ENCODE results near the gene NAGLU. TPM values are rescaled to one million over a fixed set of nuclear protein-coding genes. Genes with fewer than 3 reads are reported as not detected.
"Not testable (repeated sequence)": the region's sequence is repeated elsewhere in the genome, so short reads cannot be mapped to it uniquely, and the experiment has no call there.

The NAGLU gene
- total RNA-seq, 2 donors from 2014 or later: 81.5 to 123 TPM

DNA sequence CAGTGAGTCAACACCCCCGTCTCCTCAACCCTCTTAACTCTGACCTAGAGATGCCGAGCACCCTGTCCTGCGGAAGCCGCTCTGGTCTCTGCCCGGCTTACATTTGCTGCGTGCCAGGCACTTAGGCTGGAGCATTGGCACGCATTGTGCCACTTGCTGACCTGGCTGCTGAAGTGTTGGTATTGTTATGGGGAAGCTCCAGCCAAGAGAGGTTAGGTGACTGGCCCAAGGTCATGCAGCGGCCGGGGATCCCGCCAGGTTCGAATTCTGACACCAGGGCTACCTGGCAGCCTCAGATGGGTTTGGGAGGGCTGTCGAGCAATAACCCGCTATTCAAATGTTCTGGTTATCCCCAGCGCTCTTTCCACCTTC is 11.6 kb downstream of the NAGLU start:
- DNase-seq (ENCODE audit: low spot score): no peak
- Histone ChIP-seq H3K4me1 (replicated peaks) (no peaks in the 10 kb centered on the region), H3K4me3 (no peak overlapping the region), H3K27ac (no peak overlapping the region), H3K36me3 (no peaks in the 10 kb centered on the region), H3K9me3 (no peaks in the 10 kb centered on the region), H3K27me3 (replicated peaks; ENCODE audit: insufficient read depth) (no peaks in the 10 kb centered on the region)
- 87% methylated on average over 14 of the region's 14 CpGs for WGBS
- TF ChIP-seq CTCF (IDR thresholded peaks at IDR 0.05) (no peak), POLR2A (IDR thresholded peaks at IDR 0.05) (no peak)
- intact Hi-C loops (cut with DNase I): no loop called here

- no peaks in the 10 kb centered on the region for H3K9me3 ChIP-seq
- intact Hi-C loops (cut with DNase I): no loop called here
- DNase-seq (ENCODE audit: low spot score): peak; percentile 85
- H3K4me3 ChIP-seq: peak overlapping the region; percentile 24 to 39
- no peak overlapping the region for H3K27ac ChIP-seq
- no peaks in the 10 kb centered on the region for H3K4me1 ChIP-seq (replicated peaks)
- H3K36me3 ChIP-seq: no peaks in the 10 kb centered on the region
- no peaks in the 10 kb centered on the region for H3K27me3 ChIP-seq (replicated peaks; ENCODE audit: insufficient read depth)
- TF ChIP-seq POLR2AphosphoS5 (IDR thresholded peaks at IDR 0.05): peak; percentile 77
- peak in 3 of 4 experiments; percentile 53 to 78 (median 72) for TF ChIP-seq CTCF (IDR thresholded peaks at IDR 0.05)
- peak; percentile 17 for TF ChIP-seq POLR2A (IDR thresholded peaks at IDR 0.05)
- WGBS: 20% methylated on average over 42 of the region's 74 CpGs
Observed at GRCh38 chr17:42548070-42548837, 12.2 kb downstream of the NAGLU start.

GRCh38 chr17:42548993-42549755 is 13.1 kb downstream of the NAGLU start:
- 84% methylated on average over 14 of the region's 14 CpGs for WGBS
- H3K9me3 ChIP-seq: no peaks in the 10 kb centered on the region

DNA sequence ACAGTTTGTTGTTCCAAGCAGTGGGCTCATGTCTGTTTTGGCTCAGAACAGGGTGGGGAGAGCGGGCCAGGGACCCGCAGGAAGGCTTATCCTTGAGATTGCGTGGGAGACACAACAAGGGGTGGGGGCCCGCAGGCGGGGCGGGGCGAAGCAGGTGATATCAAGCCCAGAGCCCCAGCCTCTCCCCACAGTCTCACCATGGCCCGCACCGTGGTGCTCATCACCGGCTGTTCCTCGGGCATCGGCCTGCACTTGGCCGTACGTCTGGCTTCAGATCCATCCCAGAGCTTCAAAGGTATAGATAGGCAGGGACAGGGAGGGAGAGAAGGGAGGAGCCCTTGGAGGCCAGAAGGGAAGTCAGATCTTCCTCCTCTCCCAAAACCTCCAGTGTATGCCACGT is 16.7 kb downstream of the NAGLU start, which contains the start of gene HSD17B1:
Gene HSD17B1 (plus strand): TSS at position 188 of the 400 bp plus-strand sequence. CDS start 11 bp downstream, at position 199.
- H3K4me3 ChIP-seq: peak within 1 kb of the TSS in 1 of 2 donors; percentile 82
- DNase-seq (ENCODE audit: low spot score); H3K36me3 ChIP-seq; H3K27ac ChIP-seq; intact Hi-C loops (cut with DNase I); H3K9me3 ChIP-seq; H3K27me3 ChIP-seq (replicated peaks; ENCODE audit: insufficient read depth); H3K4me1 ChIP-seq (replicated peaks): not testable (repeated sequence)
- 90% methylated on average over 15 of the region's 15 CpGs for whole genome bisulfite sequencing

More at GRCh38 chr17:42548993-42549755, 13.1 kb downstream of the NAGLU start:
- DNase-seq (ENCODE audit: low spot score): no peak
- intact Hi-C loops (cut with DNase I): no loop called here
- no peak for TF ChIP-seq POLR2AphosphoS5 (IDR thresholded peaks at IDR 0.05)
- no peak for TF ChIP-seq POLR2A (IDR thresholded peaks at IDR 0.05)
- TF ChIP-seq CTCF (IDR thresholded peaks at IDR 0.05): no peak
- H3K27ac ChIP-seq: no peak overlapping the region
- H3K4me3 ChIP-seq: no peak overlapping the region
- H3K27me3 ChIP-seq (replicated peaks; ENCODE audit: insufficient read depth): no peaks in the 10 kb centered on the region
- no peaks in the 10 kb centered on the region for H3K36me3 ChIP-seq
- peaks cover 5% of the 10 kb centered on the region for H3K4me1 ChIP-seq (replicated peaks)

GRCh38 chr17:42553161-42553818 is 17.2 kb downstream of the NAGLU start:
- no peaks in the 10 kb centered on the region for H3K36me3 ChIP-seq
- H3K4me3 ChIP-seq: no peak overlapping the region
- 60% methylated on average over 44 of the region's 45 CpGs for WGBS
- DNase-seq (ENCODE audit: low spot score): no peak
- H3K27ac ChIP-seq: no peak overlapping the region
- H3K4me1 ChIP-seq (replicated peaks): peaks cover 5% of the 10 kb centered on the region
- no peaks in the 10 kb centered on the region for H3K27me3 ChIP-seq (replicated peaks; ENCODE audit: insufficient read depth)
- TF ChIP-seq CTCF (IDR thresholded peaks at IDR 0.05): peak in 1 of 4 experiments; percentile 23
- no peak for TF ChIP-seq POLR2AphosphoS5 (IDR thresholded peaks at IDR 0.05)
- no peak for TF ChIP-seq POLR2A (IDR thresholded peaks at IDR 0.05)
- intact Hi-C loops (cut with DNase I): no loop called here
- H3K9me3 ChIP-seq: no peaks in the 10 kb centered on the region

Measured in prostate gland (tissue), 2 donors.